Measurements from ENCODE around the gene LRRTM4.

GRCh38 chr2:77519164-77519887, 2.9 kb downstream of the LRRTM4 start:
- TF ChIP-seq, protein P1, sequence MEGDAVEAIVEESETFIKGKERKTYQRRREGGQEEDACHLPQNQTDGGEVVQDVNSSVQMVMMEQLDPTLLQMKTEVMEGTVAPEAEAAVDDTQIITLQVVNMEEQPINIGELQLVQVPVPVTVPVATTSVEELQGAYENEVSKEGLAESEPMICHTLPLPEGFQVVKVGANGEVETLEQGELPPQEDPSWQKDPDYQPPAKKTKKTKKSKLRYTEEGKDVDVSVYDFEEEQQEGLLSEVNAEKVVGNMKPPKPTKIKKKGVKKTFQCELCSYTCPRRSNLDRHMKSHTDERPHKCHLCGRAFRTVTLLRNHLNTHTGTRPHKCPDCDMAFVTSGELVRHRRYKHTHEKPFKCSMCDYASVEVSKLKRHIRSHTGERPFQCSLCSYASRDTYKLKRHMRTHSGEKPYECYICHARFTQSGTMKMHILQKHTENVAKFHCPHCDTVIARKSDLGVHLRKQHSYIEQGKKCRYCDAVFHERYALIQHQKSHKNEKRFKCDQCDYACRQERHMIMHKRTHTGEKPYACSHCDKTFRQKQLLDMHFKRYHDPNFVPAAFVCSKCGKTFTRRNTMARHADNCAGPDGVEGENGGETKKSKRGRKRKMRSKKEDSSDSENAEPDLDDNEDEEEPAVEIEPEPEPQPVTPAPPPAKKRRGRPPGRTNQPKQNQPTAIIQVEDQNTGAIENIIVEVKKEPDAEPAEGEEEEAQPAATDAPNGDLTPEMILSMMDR (IDR thresholded peaks at IDR 0.05), result no peak
- no peak for TF ChIP-seq POLR2A (IDR thresholded peaks at IDR 0.05)

Measured in lower leg skin (tissue), 3 donors.